Kasumi-1 (cell line): ENCODE data around the gene ABI3BP.

Source experiments
- DNase-seq, 2 experiments: peaks; one replicate each; lab custom pipeline; 2025; lab: John Stamatoyannopoulos, UW

Gene ABI3BP

DNA sequence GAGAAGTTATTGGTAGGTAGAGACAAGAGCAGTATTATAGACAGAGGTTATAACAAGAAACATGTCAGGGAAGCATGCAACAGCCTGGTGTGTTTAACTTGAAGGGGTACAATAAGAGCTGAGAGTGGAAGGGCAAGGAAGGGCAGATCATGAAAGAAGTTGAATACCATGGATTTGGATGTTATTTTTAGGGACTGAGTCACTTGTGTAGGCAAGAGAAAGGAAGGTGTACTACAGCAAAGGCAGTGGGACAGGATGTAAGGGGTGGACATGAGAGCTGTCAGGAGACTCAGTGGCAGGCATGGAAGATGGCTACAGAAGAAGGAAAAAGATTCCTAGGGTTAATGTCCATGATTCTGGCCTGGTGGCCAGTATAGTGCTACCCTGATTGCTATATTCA is 217.6 kb downstream of the ABI3BP start:
- DNase-seq: no peak

DNA sequence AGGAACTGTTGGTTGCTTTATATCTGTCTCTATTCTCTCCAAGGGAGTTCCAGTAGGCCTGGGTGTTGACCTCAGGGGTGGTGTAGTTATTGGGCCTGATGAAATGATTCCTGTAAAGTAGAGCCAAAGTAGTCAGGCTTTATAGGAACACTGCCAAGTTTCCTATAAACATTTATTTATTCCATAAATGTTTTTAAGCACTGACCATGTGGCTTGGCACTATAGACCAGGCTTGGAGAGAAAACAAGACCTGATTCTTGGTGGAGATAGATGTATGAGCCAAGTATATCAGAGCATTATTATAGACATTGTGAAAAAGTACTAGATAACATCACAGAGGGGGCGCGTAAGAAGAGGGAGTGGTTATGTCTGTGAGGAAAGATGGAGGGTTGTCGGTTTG is 218.0 kb downstream of the ABI3BP start:
- DNase-seq: no peak

DNA sequence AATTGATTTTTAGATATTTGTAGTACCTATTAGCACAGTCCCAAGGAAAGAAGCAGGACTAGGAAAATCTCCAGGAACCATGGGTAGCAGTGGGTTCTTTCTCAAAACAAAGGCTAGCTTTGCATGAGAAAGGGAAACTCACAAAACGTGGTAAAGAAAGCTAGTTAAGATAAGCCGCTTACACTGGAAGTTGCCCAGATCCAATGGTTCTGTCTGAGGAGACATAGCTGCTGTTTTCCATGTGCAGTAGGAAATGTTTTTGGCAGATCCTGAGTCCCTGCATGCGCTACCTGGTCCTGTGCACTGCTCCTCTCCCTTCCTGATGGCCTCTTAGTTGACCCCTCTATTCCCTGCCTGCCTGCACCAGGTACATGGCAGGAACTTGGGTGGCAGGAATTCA is 223.5 kb downstream of the ABI3BP start:
- DNase-seq: no peak

DNA sequence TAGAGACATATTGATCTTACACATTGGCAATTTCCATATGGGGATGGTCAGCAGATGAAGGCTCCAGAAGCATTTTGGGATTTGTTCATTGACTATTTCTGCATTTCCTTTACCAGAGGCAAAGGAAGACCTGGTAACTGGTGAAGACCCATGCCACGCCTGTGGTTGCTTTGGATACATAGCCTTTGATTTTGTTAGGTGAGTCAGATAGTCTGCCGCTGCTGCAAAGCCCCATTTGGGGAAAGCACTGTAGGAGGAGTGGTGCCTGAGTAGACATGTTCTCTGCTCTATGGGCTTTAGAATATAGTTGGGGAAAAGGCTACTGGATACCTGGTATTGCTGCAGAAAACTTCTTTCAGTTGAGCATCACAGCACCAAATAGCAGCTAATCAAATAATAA is 227.2 kb downstream of the ABI3BP start:
- DNase-seq: no peak

DNA sequence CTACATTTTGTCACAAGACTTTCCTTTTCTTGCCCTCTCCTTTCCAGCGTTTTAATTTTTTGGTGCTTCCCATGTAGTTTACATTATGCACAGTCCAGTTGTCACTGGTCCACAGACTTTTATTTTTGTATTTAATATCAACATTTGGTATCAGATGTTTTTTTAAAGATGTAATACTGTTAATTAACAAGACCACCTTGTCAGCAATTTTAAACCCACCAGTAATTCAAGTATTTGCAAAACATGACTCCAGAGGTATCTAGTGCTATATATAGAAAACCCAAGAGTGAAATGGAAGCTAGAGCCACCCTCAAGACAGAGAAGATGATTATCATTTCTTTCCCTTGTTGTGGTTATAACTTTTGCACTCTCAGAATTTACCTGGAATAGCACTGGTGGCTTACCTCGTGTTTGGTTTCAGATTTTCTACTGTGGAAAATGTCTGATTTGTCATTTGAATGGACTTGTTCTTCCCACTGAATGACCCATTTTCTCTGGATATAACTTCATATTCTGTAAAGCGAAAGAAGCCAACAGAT is 227.7 kb downstream of the ABI3BP start:
- DNase-seq: no peak

DNA sequence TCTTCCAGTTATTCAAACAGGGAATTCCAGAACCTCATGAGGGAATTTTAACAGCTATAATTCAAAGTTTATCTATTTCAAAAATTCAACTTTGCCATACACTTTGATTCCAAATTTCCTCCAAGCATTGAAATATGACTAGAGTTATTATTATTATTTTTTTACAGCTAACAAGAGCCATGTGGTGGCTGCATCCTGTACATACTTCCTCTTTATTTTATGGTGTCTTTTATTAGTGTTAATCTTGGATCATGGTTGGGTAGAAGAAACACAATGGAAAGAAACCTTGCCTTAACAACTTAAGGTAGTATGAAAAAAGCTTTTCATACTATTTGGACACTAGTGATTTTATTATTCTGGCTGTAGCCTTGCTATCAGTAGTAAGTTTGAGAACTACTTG is 231.3 kb downstream of the ABI3BP start:
- DNase-seq: peak; percentile 15 to 57

DNA sequence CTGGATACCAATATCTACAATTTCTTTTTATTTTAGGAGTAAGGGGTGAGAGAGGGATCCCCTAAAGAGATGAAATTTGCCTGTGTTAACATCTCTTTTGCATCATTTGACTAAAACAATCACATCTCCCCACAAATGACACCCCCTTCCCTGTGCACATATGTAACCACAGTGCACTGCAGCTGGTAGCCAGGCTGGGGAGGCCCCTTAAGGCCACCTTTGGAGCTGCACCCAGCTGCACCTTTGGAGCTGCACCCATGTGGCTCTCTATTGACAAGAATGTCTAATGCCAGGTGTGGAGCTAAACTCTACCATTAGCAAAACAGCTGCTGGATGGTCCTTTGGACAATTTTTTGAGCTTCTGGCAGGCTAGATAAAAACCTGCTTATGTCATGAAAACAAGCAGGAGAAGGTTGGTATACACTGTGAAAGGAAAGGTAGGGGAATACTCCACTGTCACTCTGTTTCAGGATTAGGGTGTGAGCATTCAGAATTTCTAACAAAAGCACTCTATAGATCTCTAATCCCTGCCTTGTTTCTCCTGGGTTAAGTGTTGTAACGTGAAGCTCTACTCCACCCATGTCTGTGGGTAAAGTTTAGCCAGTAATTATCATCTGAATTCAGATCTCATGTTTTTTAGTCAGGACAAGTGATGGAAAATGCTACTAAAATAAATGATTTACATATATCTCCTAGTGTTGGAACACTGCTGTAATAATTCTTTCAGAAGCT is 231.8 kb downstream of the ABI3BP start:
- DNase-seq: no peak

DNA sequence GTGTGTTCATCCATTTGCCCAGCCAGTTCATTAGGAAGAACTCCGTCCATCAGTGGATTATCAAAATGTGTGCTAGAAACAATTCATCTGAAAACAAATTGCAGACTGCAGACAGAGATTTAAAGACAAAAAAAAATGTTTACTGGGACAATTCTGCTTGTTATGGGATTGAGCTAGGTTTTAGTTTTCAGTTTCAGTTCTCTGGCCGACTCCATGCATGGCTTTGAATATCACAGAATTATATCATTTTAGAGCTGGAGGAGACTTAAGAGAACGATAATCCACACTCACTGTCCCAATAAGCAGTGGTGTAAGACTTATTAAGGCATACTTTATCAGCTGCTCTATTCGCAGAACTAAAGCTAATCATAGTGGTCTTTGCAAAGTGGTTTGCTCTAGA is 232.8 kb downstream of the ABI3BP start:
- no peak for DNase-seq

DNA sequence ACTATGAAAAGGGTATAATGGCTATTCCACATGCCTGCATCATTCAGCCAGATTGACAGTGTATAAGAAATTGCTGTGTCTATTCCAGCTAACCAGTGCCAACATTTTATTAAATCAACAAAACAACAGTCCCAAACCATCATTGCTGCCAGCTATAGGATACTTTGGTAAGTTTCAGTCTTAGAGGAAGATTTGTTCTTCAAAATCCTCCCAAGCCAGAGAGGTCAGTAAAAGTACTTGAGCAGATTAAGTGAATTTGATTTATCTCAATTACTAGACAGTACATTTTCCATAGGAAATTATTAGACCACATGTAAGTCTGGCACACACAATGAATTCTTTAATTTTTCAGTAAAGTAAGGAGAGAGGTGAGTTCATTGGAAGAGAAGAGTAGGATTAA is 233.3 kb downstream of the ABI3BP start:
- no peak for DNase-seq

DNA sequence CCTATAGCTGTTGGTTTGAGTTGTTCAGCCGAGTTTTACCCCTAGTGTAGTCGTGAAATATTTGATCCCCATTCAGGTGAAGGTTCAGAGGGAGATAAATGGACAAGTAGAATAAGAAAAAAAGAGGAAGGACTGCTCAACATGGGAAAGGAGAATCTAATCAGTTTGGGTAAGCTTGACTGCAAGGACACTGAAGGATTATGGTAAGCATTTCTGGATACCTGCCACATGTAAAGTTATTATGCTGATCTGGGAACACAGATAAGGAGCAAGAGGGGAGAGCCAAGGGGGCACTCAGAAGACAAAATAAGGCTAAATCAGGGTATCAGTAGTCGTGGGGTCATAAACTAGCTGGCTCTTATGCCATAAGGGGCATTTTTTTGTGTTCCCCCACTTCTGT is 234.1 kb downstream of the ABI3BP start:
- DNase-seq: peak in 1 of 2 experiments; percentile 16

DNA sequence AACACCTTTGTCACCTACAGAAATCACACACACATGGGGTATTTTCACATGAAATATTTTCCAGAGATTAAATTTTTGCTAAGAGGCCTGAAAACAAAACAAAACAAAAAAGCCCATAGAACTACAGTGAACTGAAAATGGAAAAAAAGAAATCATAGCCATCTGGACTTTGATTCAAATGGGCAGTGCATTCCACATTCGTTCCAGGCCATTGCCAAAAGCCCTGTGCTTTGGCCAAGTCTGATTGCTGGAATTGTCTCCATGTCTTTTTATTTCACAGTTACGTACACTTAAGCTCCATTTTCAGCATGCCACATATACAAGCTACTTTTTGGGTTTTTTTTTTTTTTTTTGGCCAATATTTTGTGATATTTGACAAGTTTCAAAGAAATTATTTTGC is 236.8 kb downstream of the ABI3BP start:
- no peak for DNase-seq

DNA sequence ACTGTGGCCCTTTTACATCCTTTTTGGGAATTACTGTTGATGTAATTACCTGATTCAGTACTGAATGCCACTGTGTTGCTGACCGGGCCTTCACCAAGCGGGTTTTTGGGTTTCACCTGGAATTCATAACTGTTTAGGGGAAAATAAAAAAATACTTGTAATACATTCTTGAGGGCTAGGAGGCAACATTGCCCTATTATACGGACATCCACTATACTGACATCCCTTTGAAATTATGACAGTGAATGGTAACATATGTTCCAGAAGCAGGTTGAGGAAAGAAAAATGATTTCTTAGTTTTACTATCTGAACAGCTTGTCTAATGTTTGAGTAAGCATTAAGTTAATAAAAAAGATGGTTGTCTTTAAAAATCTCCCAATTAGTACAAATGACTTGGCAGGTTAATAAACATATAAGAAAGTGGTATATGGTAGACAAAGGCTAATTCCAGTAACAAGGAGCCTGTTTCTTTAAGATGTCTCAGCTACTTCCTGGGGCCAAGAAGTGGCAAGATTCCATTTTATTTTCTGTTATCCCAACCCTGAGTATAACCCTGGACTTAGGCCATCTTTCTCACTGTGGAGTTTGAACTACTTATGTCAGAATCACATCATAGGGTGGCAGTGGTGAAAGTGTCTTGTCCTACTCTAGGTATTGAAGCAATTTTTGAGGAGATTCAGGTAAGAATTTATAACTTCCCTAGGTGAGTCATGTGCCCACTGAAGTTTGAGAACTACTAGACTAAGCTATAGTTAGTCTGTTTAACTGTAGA is 238.5 kb downstream of the ABI3BP start:
- DNase-seq: no peak

DNA sequence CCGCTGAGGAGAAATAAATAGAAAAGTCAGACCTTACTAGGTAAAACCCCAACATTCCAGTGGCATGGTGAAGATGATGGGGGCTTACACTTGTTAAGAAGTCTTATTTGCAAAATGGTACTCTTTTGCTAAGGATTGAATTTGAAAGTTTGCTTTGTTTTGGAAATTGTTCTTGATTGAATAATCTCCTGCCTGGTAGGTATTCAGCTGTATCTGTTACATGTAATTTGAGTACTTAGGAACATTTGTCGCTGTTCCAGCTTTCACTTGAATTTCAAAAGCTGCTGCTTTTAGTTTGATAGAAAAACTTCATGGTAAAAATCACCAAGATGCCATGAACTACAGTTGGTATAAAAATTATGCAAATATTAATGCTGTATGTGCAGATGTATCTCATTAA is 239.4 kb downstream of the ABI3BP start:
- no peak for DNase-seq

DNA sequence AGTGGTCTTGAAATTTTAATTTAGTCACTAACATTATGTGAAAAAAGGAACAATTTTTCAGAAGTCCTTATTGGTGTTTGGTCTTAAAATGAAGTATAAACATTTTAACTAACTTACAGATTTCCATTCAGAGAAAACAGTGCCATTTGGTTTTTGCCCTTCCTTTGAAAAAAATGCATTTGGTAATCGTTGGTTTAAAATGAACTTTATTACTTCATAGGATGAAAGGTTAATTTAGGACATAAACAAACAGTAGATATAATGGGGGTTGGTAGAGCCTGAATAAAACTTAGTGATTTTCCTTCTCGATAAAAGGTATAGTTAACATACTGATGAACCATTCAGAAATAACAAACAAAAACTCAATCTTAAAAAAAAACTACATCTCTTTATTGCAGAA is 244.3 kb downstream of the ABI3BP start:
- no peak for DNase-seq

DNA sequence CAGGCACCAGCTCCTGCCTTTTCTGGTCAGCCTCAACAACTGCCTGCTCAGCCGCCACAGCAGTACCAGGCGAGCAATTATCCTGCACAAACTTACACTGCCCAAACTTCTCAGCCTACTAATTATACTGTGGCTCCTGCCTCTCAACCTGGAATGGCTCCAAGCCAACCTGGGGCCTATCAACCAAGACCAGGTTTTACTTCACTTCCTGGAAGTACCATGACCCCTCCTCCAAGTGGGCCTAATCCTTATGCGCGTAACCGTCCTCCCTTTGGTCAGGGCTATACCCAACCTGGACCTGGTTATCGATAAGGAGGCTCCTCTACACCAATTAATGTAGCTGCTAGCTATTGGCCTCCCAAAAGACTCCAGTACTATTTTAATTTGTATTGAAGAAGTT is 245.0 kb downstream of the ABI3BP start:
- DNase-seq: no peak

DNA sequence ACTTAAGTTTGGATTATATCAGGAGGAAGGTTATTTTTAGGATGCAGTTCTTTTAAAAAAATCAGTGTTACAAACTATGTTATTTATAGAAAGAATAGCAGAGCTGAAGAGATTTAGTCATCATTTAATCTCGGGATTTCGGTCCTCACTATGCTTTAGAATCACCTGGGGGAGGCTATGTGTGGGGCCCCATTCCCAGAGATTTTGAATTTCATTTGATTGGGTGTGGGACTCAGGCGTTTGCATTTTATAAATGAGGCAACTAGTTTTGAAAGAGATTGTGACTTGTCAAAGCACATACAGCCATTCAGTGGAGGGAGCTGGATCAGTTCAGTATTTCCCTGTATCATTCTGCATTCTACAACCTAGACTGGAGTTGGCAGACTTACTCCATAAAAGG is 247.1 kb downstream of the ABI3BP start:
- no peak for DNase-seq

DNA sequence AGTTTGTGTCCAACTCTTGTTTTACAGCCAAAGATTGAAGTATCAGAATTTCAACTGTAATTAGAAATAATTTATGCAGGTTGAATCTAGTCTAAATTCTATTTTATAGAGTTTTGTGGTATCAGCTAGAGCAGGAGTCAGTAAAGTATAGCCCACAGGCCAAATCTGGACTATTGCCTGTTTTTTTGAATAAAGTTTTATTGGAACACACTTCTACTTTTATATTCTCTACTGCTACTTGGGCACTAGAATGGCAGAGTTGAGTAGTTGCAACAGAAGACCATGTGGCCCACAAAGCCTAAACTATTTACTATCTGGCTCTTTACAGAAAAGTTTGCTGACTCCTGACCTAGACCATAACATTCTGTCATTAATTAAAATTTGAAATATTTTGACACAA is 247.6 kb downstream of the ABI3BP start:
- no peak for DNase-seq

DNA sequence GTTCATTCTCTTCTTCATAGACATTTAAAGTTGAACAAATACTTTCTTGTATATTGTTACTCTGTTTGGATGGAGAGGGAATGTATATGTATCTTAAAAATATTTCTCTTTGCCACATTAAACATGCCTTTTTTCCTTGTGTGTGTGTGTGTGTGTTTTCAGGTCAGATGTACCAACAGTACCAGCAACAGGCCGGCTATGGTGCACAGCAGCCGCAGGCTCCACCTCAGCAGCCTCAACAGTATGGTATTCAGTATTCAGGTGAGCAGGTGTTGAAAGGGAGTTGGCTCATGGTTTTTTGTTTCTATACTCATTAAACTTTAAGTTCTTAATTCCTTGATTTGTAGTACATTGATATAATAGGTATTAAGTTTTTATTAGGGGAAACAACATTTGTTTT is 248.6 kb downstream of the ABI3BP start:
- no peak for DNase-seq

DNA sequence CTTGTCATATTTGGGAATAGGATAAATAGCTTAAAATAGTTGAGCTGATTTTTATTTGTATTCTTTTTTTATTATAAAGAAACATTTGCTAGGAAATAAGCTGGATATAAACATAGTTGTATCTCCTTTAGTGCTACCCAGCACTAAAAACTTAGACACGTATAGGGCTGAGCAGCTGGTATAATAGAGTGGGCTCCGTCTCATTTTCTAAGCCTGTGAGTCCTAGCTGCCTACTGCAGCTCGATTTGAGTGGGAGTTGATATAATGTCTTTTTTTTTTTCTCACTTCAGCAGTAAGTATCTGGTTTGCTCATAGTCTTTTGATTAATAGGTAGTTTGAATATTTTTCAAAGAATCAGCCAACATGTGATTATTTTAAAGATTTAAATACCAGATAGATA is 249.7 kb downstream of the ABI3BP start:
- no peak for DNase-seq

DNA sequence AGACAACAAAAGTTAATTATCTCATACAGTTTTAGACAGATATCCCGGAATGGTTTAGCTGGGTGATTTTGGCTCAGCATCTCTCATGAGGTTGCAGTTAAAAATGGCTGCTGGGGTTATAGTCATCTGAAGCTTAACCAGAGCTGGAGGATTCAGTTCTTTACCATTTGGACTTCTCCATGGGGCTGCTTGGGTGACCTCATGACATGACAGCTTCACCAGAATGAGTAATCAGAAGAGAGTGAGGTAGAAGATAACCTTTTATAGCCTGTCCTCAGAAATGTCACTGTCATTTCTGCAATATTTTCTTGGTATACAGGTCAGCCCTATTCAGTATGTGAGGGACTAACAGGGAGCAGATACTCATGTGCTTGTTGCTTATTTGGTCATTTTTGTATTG is 253.0 kb downstream of the ABI3BP start:
- DNase-seq: no peak

DNA sequence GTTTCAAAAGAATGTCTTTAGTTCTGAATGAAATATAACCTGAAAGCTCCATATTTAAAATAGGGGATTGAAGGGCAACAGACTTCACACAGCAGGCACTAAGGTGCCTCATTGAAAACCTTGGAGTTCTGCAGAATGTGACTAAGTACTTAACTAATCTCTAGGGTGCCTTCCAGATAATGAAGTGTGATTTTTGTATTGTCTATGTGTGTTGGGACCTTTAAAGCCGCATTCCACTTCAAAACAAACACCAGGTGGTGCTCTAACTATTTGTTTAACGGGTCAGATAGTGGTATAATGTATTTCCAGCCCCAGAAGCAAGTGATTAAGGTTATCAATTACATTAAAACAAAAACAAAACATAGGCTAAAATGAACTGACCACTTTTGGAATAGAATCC is 255.9 kb downstream of the ABI3BP start:
- peak; percentile 7 to 27 for DNase-seq

DNA sequence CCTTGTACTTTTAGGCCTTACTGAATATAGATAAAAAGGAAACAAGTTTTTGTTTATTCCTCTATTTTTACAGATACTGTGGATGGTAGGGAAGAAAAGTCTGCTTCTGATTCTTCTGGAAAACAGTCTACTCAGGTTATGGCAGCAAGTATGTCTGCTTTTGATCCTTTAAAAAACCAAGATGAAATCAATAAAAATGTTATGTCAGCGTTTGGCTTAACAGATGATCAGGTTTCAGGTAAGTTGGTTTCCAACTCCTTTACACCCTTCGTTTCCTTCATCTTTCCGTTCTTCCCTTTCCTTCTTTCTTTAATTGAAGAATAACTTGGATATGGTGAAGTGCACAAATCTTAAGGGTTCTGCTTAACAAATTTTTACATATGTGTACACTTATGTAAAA is 260.8 kb downstream of the ABI3BP start:
- DNase-seq: no peak

DNA sequence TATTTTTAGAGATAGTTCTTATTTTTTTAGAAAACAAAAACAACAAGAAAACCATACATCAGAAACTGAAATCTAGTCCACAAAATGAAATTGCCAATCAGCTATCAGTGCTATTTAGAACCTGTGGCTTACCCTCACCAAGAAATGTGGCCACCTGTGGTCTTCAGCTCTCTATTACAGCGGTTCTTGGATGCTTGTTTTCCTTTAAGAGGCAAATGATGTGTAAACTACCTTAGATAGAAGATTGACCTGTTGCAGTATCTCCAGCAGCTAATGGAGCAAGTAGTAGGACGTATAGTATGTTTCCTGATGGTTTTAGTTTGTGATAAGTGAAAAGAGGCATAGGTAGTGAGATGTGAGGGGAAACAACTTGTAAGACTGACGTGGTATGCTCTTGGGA is 262.7 kb downstream of the ABI3BP start:
- DNase-seq: no peak

DNA sequence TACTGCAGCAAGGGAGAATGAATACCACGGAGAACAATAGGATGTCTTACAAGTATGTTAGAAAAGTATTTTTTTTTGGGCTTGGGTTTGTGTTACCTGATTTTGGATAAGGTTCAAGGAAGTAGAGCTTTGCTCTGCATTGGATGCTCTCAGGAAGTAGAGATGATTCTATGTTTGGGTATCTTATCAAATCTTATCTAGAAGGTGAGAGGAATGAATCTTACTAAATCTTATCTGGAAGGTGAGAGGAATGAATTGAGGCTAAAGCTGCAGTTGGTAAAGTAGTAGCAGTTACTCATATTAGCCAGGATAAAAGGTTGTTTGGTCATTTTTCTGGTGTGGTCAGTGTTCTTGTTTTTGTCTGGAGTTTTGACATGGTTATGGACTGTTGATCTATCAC is 266.5 kb downstream of the ABI3BP start:
- DNase-seq: no peak
